Neural progenitor cell (in vitro differentiated cells): ENCODE data around the gene AADAC.

ENCODE experiments used
- CTCF ChIP-seq: fragments of 200-600 bp; sonication (generic); IDR thresholded peaks from 2 replicates; pipeline ENCODE4 v1.5.1; 2017; ENCODE audit warnings: antibody characterized with exemption, mild to moderate bottlenecking
- EZH2 ChIP-seq: fragments of 200-600 bp; sonication (generic); IDR thresholded peaks from 2 replicates; pipeline ENCODE4 v1.6.1; 2017; ENCODE audit warnings: antibody characterized with exemption, mild to moderate bottlenecking, moderate library complexity
- EZH2phosphoT487 ChIP-seq: fragments of 200-600 bp; sonication (generic); IDR thresholded peaks from 2 replicates; pipeline ENCODE4 v1.6.1; 2017; ENCODE audit warnings: antibody characterized with exemption

DNA sequence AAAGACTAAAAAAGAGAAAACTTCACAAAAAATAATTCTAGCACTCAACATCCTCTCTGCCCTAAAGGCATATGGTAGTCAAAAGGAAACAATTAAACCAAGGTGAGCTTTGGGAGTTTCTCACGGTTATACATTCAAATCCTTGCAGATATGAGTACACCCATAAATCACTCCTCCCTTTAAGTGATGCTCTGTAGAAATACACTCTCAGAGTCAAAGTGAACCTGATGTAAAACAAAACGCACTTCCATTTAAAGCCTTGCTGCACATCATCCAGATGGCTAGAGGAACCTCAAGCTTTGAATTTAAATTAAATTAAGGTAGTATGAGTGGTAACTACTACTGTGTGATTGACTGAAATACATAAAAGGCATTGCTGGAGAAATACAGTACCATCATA is 36.0 kb upstream of the AADAC start:
- TF ChIP-seq EZH2 (no peak), CTCF (no peak), EZH2phosphoT487 (no peak)
